H1 (cell line): Measurements from ENCODE around the gene CLDN9. TPM values are rescaled to one million over a fixed set of nuclear protein-coding genes. Genes with fewer than 3 reads are reported as not detected.

Experiments used
- CTCF ChIA-PET: fragments of 300-600 bp; sonication (Branson Sonifier 250); formaldehyde crosslinking; loops from one replicate; lab custom pipeline; 2021; ENCODE audit not compliant: partially characterized antibody; lab: Charles Lee
- POLR2A ChIA-PET: fragments of 300-600 bp; sonication (Branson Sonifier 250); formaldehyde crosslinking; loops from one replicate; lab custom pipeline; 2021; ENCODE audit warnings: inconsistent platforms; ENCODE audit not compliant: partially characterized antibody; lab: Charles Lee
- DNase-seq, 2 experiments: peaks; one replicate each; pipeline versions ENCODE4 v3.0.0 to v3.0.0-alpha.2; 2010 to 2022; ENCODE audit warnings: low spot score in 2 of 2, low read depth in 1 of 2, mixed read lengths in 1 of 2
- FAIRE-seq: peaks from 2 replicates; lab custom pipeline; 2011; peaks lifted over from hg19 to GRCh38; lab: Jason Lieb, UNC
- H2AFZ ChIP-seq: 2 replicates; pipeline ENCODE4 v1.8.1; 2012; ENCODE audit warnings: low read length, inconsistent platforms
- H2AK5ac ChIP-seq: 2 replicates; pipeline ENCODE4 v1.6.1; 2013; ENCODE audit warnings: low read depth, low read length
- H2BK120ac ChIP-seq: replicated peaks from 2 replicates; pipeline ENCODE3; 2013; ENCODE audit warnings: low read depth, low read length, inconsistent platforms
- H2BK12ac ChIP-seq: 2 replicates; pipeline ENCODE4 v1.6.1; 2013; ENCODE audit warnings: low read depth, low read length
- H2BK15ac ChIP-seq: 2 replicates; pipeline ENCODE4 v1.6.1; 2013; ENCODE audit warnings: low read length
- H2BK20ac ChIP-seq: 2 replicates; pipeline ENCODE4 v1.6.1; 2013; ENCODE audit warnings: low read length
- H2BK5ac ChIP-seq: 2 replicates; pipeline ENCODE4 v1.6.1; 2013; ENCODE audit warnings: low read depth, low read length
- H3K14ac ChIP-seq: 2 replicates; pipeline ENCODE4 v1.6.1; 2013; ENCODE audit warnings: inconsistent platforms; ENCODE audit not compliant: insufficient read length
- H3K18ac ChIP-seq: 2 replicates; pipeline ENCODE4 v1.6.1; 2013; ENCODE audit warnings: low read length; ENCODE audit errors: extremely low read depth
- H3K23ac ChIP-seq: 2 replicates; pipeline ENCODE4 v1.6.1; 2013; ENCODE audit warnings: inconsistent platforms; ENCODE audit not compliant: insufficient read length
- H3K23me2 ChIP-seq: 2 replicates; pipeline ENCODE4 v1.6.1; 2013; ENCODE audit warnings: low read depth, low read length
- H3K27ac ChIP-seq: 2 replicates; pipeline ENCODE4 v1.6.1; 2011; ENCODE audit warnings: low read depth, low read length, inconsistent platforms
- H3K27me3 ChIP-seq, 4 experiments: replicated peaks in 1 of 4; 1 replicate in 1 of 4; 2 replicates in 3 of 4; pipeline versions ENCODE4 v1.6.1 to v1.8.1; 2011 to 2013; ENCODE audit warnings: low read length in 3 of 4, mild to moderate bottlenecking in 3 of 4, inconsistent platforms in 2 of 4, mixed read lengths in 2 of 4, moderate library complexity in 1 of 4; ENCODE audit not compliant: control insufficient read depth in 3 of 4, insufficient read depth in 3 of 4; ENCODE audit errors: extremely low read depth in 1 of 4
- H3K36me3 ChIP-seq, 4 experiments: 2 replicates each; pipeline versions ENCODE4 v1.6.1 to v1.8.1; 2011 to 2013; ENCODE audit warnings: mild to moderate bottlenecking in 4 of 4, low read length in 3 of 4, moderate library complexity in 2 of 4, control low read depth in 1 of 4, inconsistent platforms in 1 of 4; ENCODE audit not compliant: insufficient read depth in 4 of 4, control insufficient read depth in 2 of 4
- H3K4ac ChIP-seq: replicated peaks from 2 replicates; pipeline ENCODE3; 2013; ENCODE audit warnings: low read length, low read depth, mixed read lengths, inconsistent platforms; ENCODE audit not compliant: insufficient read length
- H3K4me1 ChIP-seq, 4 experiments: replicated peaks in 1 of 4; 1 replicate in 1 of 4; 2 replicates in 3 of 4; pipeline versions ENCODE4 v1.6.1 to v1.8.1; 2011 to 2013; ENCODE audit warnings: low read length in 3 of 4, inconsistent platforms in 2 of 4, mixed read lengths in 1 of 4; ENCODE audit not compliant: insufficient read depth in 4 of 4, control insufficient read depth in 3 of 4
- H3K4me2 ChIP-seq, 2 experiments: 2 replicates each; pipeline versions ENCODE4 v1.6.1 to v1.8.1; 2011 to 2013; ENCODE audit warnings: low read depth in 2 of 2, low read length in 2 of 2, control low read depth in 1 of 2, inconsistent platforms in 1 of 2, mild to moderate bottlenecking in 1 of 2; ENCODE audit not compliant: insufficient read depth in 1 of 2
- H3K4me3 ChIP-seq, 4 experiments: fragments of 200-600, 300-600 bp in 1 of 4; sonication (generic), shearing (Covaris generic), sonication (Bioruptor Twin) in 1 of 4; 2 replicates each; pipeline versions ENCODE4 v1.5.1 to v1.8.1; 2011 to 2016; ENCODE audit warnings: low read length in 4 of 4, low read depth in 3 of 4, control low read depth in 2 of 4, inconsistent platforms in 2 of 4, mild to moderate bottlenecking in 2 of 4, mixed read lengths in 1 of 4, moderate library complexity in 1 of 4; ENCODE audit not compliant: insufficient read depth in 2 of 4; ENCODE audit errors: extremely low read depth in 1 of 4
- H3K56ac ChIP-seq: replicated peaks from 2 replicates; pipeline ENCODE3; 2013; ENCODE audit warnings: low read depth, mild to moderate bottlenecking, mixed read lengths, low read length, inconsistent platforms; ENCODE audit not compliant: insufficient read length
- H3K79me1 ChIP-seq: 2 replicates; pipeline ENCODE4 v1.6.1; 2013; ENCODE audit warnings: low read depth, low read length, control low read depth
- H3K79me2 ChIP-seq, 2 experiments: 2 replicates each; pipeline versions ENCODE4 v1.6.1 to v1.8.1; 2012 to 2013; ENCODE audit warnings: low read length in 2 of 2, mild to moderate bottlenecking in 2 of 2, inconsistent platforms in 1 of 2; ENCODE audit not compliant: insufficient read depth in 2 of 2, control insufficient read depth in 1 of 2
- H3K9ac ChIP-seq, 4 experiments: replicated peaks in 1 of 4; 1 replicate in 1 of 4; 2 replicates in 3 of 4; pipeline versions ENCODE4 v1.6.1 to v1.8.1; 2011 to 2013; ENCODE audit warnings: low read depth in 3 of 4, low read length in 3 of 4, control low read depth in 2 of 4, mild to moderate bottlenecking in 2 of 4, moderate library complexity in 2 of 4, inconsistent platforms in 1 of 4; ENCODE audit errors: extremely low read depth in 1 of 4
- H3K9me3 ChIP-seq, 2 experiments: 2 replicates each; pipeline versions ENCODE4 v1.6.1 to v1.8.1; 2012 to 2013; ENCODE audit warnings: mild to moderate bottlenecking in 2 of 2, moderate library complexity in 2 of 2, control low read depth in 1 of 2, inconsistent platforms in 1 of 2, low read depth in 1 of 2, low read length in 1 of 2, mixed read lengths in 1 of 2; ENCODE audit not compliant: insufficient read depth in 2 of 2
- H4K20me1 ChIP-seq, 2 experiments: replicated peaks in 1 of 2; 2 replicates each; pipeline versions ENCODE3 to v1.8.1; 2011 to 2013; ENCODE audit warnings: inconsistent platforms in 2 of 2, low read length in 2 of 2, mild to moderate bottlenecking in 1 of 2; ENCODE audit not compliant: insufficient read depth in 2 of 2, control insufficient read depth in 1 of 2
- H4K5ac ChIP-seq: 2 replicates; pipeline ENCODE4 v1.6.1; 2013; ENCODE audit warnings: low read length, low read depth, mixed read lengths, inconsistent platforms; ENCODE audit not compliant: insufficient read length
- H4K8ac ChIP-seq: 2 replicates; pipeline ENCODE4 v1.8.0; 2013; ENCODE audit warnings: mild to moderate bottlenecking, moderate library complexity, low read length, inconsistent platforms; ENCODE audit not compliant: insufficient read depth; ENCODE audit errors: extremely low read depth
- H4K91ac ChIP-seq: replicated peaks from 2 replicates; pipeline ENCODE3; 2013; ENCODE audit warnings: low read length, mixed read lengths, inconsistent platforms; ENCODE audit not compliant: insufficient read length
- ATF3 ChIP-seq: IDR thresholded peaks from 2 replicates; pipeline ENCODE4 v1.6.1; 2011; ENCODE audit warnings: low read depth, mild to moderate bottlenecking, low read length; ENCODE audit not compliant: insufficient read depth
- CEBPB ChIP-seq: IDR thresholded peaks from 2 replicates; pipeline ENCODE4 v1.6.1; 2012; ENCODE audit warnings: low read depth, low read length
- CTBP2 ChIP-seq: IDR thresholded peaks from 2 replicates; pipeline ENCODE4 v1.7.0; 2011; ENCODE audit warnings: borderline replicate concordance, mild to moderate bottlenecking, moderate library complexity, mixed read lengths, low read length; ENCODE audit not compliant: insufficient read depth, insufficient read length
- EP300 ChIP-seq, 2 experiments: IDR thresholded peaks; 1 replicate in 1 of 2; 2 replicates in 1 of 2; pipeline ENCODE4 v1.6.1; 2011 to 2012; ENCODE audit warnings: low read depth in 2 of 2, low read length in 2 of 2, mild to moderate bottlenecking in 2 of 2, borderline replicate concordance in 1 of 2, inconsistent platforms in 1 of 2, moderate library complexity in 1 of 2
- EZH2 ChIP-seq: fragments of 200-600 bp; sonication (generic); IDR thresholded peaks from 2 replicates; pipeline ENCODE4 v1.7.1; 2012; ENCODE audit warnings: low read depth, mild to moderate bottlenecking, moderate library complexity, low read length, inconsistent platforms; ENCODE audit not compliant: severe bottlenecking
- GABPA ChIP-seq: IDR thresholded peaks from 2 replicates; pipeline ENCODE4 v1.6.1; 2011; ENCODE audit warnings: mild to moderate bottlenecking, low read length, moderate library complexity, borderline replicate concordance; ENCODE audit not compliant: insufficient read depth
- RAD21 ChIP-seq, 2 experiments: IDR thresholded peaks in 1 of 2; conservative IDR thresholded peaks in 1 of 2; 2 replicates each; pipeline ENCODE4 v1.6.1; 2011; ENCODE audit warnings: low read depth in 2 of 2, low read length in 2 of 2, improper control_type of control experiment in 1 of 2, inconsistent platforms in 1 of 2, mild to moderate bottlenecking in 1 of 2, moderate library complexity in 1 of 2
- TAF7 ChIP-seq: optimal IDR thresholded peaks from 2 replicates; pipeline ENCODE3; 2011; ENCODE audit warnings: low read depth, mild to moderate bottlenecking, inconsistent platforms, low read length, moderate library complexity, borderline replicate concordance
- WGBS, 2 experiments: shearing (Covaris generic) in 1 of 2; methylation state at CpG; one replicate each; pipeline versions ENCODE4 v1.1.6 to v1.1.7; 2013 to 2015; ENCODE audit warnings: low lambda C conversion rate in 2 of 2, mixed read lengths in 2 of 2, inconsistent platforms in 1 of 2, low coverage in 1 of 2, missing lambda C conversion rate in 1 of 2; ENCODE audit not compliant: insufficient replicate concordance in 2 of 2, insufficient coverage in 1 of 2, insufficient read length in 1 of 2; ENCODE audit errors: extremely low coverage in 1 of 2, missing lambda C conversion rate in 1 of 2; 5-methylcytosine and 5-hydroxymethylcytosine counted together
- polyA plus RNA-seq, 7 experiments: library from polyadenylated mRNA; depleted of rRNA in 3 of 7; stranded (reverse) in 5 of 7; unstranded in 2 of 7; fragments of >200 nt in 5 of 7; fragments of 200-250 nt in 2 of 7; gene quantifications; 1 replicate in 5 of 7; 2 replicates in 1 of 7; 4 replicates in 1 of 7; pipeline versions ENCODE4 v1.2.1 to v1.2.3, GENCODE V29; 2011 to 2013; ENCODE audit warnings: missing spikeins in 2 of 7, mixed read lengths in 2 of 7
- total RNA-seq: library from RNA; stranded (reverse); fragmentation: NEBNext Ultra II Directional; extraction: Animal tissue kit (Norgen Biotek cat#: 25700); gene quantifications from 2 replicates; pipeline ENCODE4 v1.2.1, GENCODE V29; 2021

The CLDN9 gene
- total and polyA plus RNA-seq, 2 of the 8 experiments (the other 6 are each of a cell fraction or from before 2014, with no cell fraction given): 0.60 to 0.89 TPM

- Histone ChIP-seq H2AK5ac (no peak within 1 kb of the TSS), H3K4me2 (peak within 1 kb of the TSS; percentile 79 to 84), H3K9me3 (no peaks in the 10 kb centered on the region), H3K18ac (peak within 1 kb of the TSS; percentile 90), H3K56ac (peak within 1 kb of the TSS; percentile 93), H2BK12ac (no peak within 1 kb of the TSS; the same call in 1 of the 2 replicates), H3K9ac (peak within 1 kb of the TSS; percentile 24 to 60 (median 54); a peak in 6 of 7 replicates), H3K23ac (no peak within 1 kb of the TSS), H3K14ac (no peak within 1 kb of the TSS), H3K4ac (peak within 1 kb of the TSS; percentile 21), H4K5ac (peak within 1 kb of the TSS; percentile 97), H3K79me2 (peaks cover 0 to 5% of the 10 kb centered on the region in 2 experiments; a peak in 1 of 4 replicates), H2BK15ac (peak within 1 kb of the TSS; percentile 61; the same call in 1 of the 2 replicates), H4K8ac (peak within 1 kb of the TSS; percentile 79), H2BK20ac (no peak within 1 kb of the TSS), H3K79me1 (no peaks in the 10 kb centered on the region), H3K4me3 (peak within 1 kb of the TSS; percentile 66 to 89 (median 80)), H4K20me1 (peaks cover 0 to 11% of the 10 kb centered on the region in 2 experiments), H3K4me1 (peaks cover 0 to 3% (median 0%) of the 10 kb centered on the region in 4 experiments; a peak in 3 of 7 replicates), H3K36me3 (no peaks in the 10 kb centered on the region), H3K23me2 (peaks cover 5% of the 10 kb centered on the region; the same call in 1 of the 2 replicates), H2BK5ac (peak within 1 kb of the TSS; percentile 85; the same call in 1 of the 2 replicates), H2AFZ (no peak within 1 kb of the TSS), H3K27ac (no peak within 1 kb of the TSS; the same call in 1 of the 2 replicates), H4K91ac (peak within 1 kb of the TSS; percentile 54), H3K27me3 (peaks cover 0 to 8% (median 3%) of the 10 kb centered on the region in 4 experiments; a peak in 6 of 7 replicates), H2BK120ac (no peak within 1 kb of the TSS)
- WGBS, 2 experiments: 1% methylated on average over 36 of the region's 86 CpGs; no CpG with 5 or more reads in 1 of the 2 experiments
- POLR2A ChIA-PET: interaction anchor here (0.7 to 34.8 kb wide), 6 partner anchors 9 to 41 kb away, joined by 3 to 1808 read pairs (median 6); partner anchors contain the start of genes BICDL2, CLDN6, CLDN9 and HCFC1R1
- CTCF ChIA-PET: interaction anchor here (1.0 to 8.0 kb wide), 5 partner anchors 9 to 40 kb away, joined by 3 to 98 read pairs (median 6); no protein-coding TSS in a partner anchor
- FAIRE-seq (no peak), DNase-seq (no peak)
- TF ChIP-seq TAF7 (no peak), CTBP2 (no peak), RAD21 (IDR thresholded peaks at IDR 0.05 in 1 of 2, conservative IDR thresholded peaks at IDR 0.05 in 1 of 2; ENCODE audit: low read depth in 2 of 2, low read length in 2 of 2) (no peak), ATF3 (no peak), EZH2 (no peak), GABPA (0 out of 2 replicates have a peak, but pooled peaks have one; percentile 13), CEBPB (no peak), EP300 (IDR thresholded peaks at IDR 0.05; ENCODE audit: borderline replicate concordance in 1 of 2, low read depth in 2 of 2, low read length in 2 of 2) (no peak)
Observed at GRCh38 chr16:3045758-3046640, 33.3 kb downstream of the CLDN9 start, which contains the start of gene MMP25. TSS of gene MMP25 (plus strand) at chr16:3046561. CDS start at chr16:3046918, 357 bp downstream.
